ENCODE data around the gene CCNA2. TPM values are rescaled to one million over a fixed set of nuclear protein-coding genes. Genes with fewer than 3 reads are reported as not detected.

CCNA2 gene
- total RNA-seq, 1 experiment from 2014 or later: 89.2 TPM

DNA sequence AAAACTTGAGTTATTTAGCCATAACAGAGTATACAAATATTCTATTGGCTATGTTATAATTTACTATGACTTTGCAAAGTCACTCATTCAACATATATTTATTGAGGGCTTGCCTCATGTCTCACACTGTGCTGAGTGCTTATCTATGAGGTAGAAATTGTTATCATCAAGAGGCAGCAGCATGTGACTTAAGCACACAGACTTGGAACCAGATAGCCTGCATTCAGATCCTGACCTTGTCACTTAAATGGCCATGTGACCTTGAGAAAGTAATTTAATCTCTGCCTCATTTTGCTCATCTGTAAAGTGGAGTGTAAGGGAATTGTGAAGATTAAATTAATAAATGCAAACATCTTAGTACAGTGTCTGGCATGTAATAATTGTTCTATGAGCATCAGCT lies 32.7 kb downstream of the CCNA2 start:
- no peak overlapping the region for H3T11ph ChIP-seq (ENCODE audit: low read length)

More for the DNA sequence above, 32.7 kb downstream of the CCNA2 start:
- no peak overlapping the region for H2BK15ac ChIP-seq (ENCODE audit: low read depth, low read length)
- no peak overlapping the region for H2AFZ ChIP-seq (ENCODE audit: low read length)
- H3K14ac ChIP-seq (ENCODE audit: insufficient read depth, low read length): no peak overlapping the region
- H3K23me2 ChIP-seq (ENCODE audit: insufficient read length, low read depth, low read length, poor library complexity, severe bottlenecking): no peaks in the 10 kb centered on the region
- no peak overlapping the region for H3K4me2 ChIP-seq (ENCODE audit: insufficient read depth, insufficient read length, low read length)
- H2BK20ac ChIP-seq (ENCODE audit: low read depth, low read length, poor library complexity, severe bottlenecking): no peak overlapping the region
- DNase-seq: no peak
- no peak overlapping the region for H2BK120ac ChIP-seq (ENCODE audit: low read depth, low read length, poor library complexity, severe bottlenecking)
- no peak overlapping the region for H3K56ac ChIP-seq (ENCODE audit: insufficient read length, low read depth, low read length)
- H3K18ac ChIP-seq (ENCODE audit: insufficient read length, low read depth, low read length): no peak overlapping the region
- H3K79me1 ChIP-seq (ENCODE audit: insufficient read depth, low read depth, low read length, poor library complexity, severe bottlenecking): no peaks in the 10 kb centered on the region
- H4K20me1 ChIP-seq (ENCODE audit: control insufficient read depth, insufficient read depth, insufficient read length): no peaks in the 10 kb centered on the region
- H3K4me3 Mint-ChIP-seq: no peak overlapping the region
- no peaks in the 10 kb centered on the region for H3K9me3 ChIP-seq (ENCODE audit: control insufficient read depth, low read depth, low read length)
- no peaks in the 10 kb centered on the region for H3K79me2 ChIP-seq (ENCODE audit: insufficient read depth, low read length)
- no peak overlapping the region for H3K9ac ChIP-seq (ENCODE audit: extremely low read depth, insufficient read length, low read length)
- H3K4me1 ChIP-seq (ENCODE audit: insufficient read depth, low read length): peaks cover 7% of the 10 kb centered on the region
- peaks cover 32 to 36% of the 10 kb centered on the region in 2 experiments for H3K4me1 Mint-ChIP-seq
- no peak overlapping the region for H3K23ac ChIP-seq (ENCODE audit: insufficient read length, low read depth, low read length)
- H3K27ac Mint-ChIP-seq: no peak overlapping the region
- H3K36me3 Mint-ChIP-seq (ENCODE audit: insufficient read depth in 1 of 3, low read depth in 3 of 3): no peaks in the 10 kb centered on the region
- no peak overlapping the region for H4K5ac ChIP-seq (ENCODE audit: insufficient read length, low read depth, low read length)
- H3K27me3 ChIP-seq (ENCODE audit: insufficient read depth, low read length): no peaks in the 10 kb centered on the region
- no peaks in the 10 kb centered on the region for H3K9me3 Mint-ChIP-seq
- no peak overlapping the region for H3K4ac ChIP-seq (ENCODE audit: low read depth, low read length)
- H3K27ac ChIP-seq (ENCODE audit: insufficient read length, low read depth, low read length): no peak overlapping the region
- H2BK12ac ChIP-seq (ENCODE audit: insufficient read length, low read depth, low read length): no peak overlapping the region
- no peak overlapping the region for H4K91ac ChIP-seq (ENCODE audit: insufficient read length, low read depth, low read length)
- no peak overlapping the region for H2BK5ac ChIP-seq (ENCODE audit: insufficient read length, low read length)
- H2AK5ac ChIP-seq (ENCODE audit: insufficient read length, low read length): no peak overlapping the region
- H4K8ac ChIP-seq (replicated peaks; ENCODE audit: insufficient read length, low read depth, low read length): no peak overlapping the region
- no peaks in the 10 kb centered on the region; the same call in 1 of the 2 replicates for H3K27me3 Mint-ChIP-seq (ENCODE audit: low read depth)
- TF ChIP-seq, protein P1, sequence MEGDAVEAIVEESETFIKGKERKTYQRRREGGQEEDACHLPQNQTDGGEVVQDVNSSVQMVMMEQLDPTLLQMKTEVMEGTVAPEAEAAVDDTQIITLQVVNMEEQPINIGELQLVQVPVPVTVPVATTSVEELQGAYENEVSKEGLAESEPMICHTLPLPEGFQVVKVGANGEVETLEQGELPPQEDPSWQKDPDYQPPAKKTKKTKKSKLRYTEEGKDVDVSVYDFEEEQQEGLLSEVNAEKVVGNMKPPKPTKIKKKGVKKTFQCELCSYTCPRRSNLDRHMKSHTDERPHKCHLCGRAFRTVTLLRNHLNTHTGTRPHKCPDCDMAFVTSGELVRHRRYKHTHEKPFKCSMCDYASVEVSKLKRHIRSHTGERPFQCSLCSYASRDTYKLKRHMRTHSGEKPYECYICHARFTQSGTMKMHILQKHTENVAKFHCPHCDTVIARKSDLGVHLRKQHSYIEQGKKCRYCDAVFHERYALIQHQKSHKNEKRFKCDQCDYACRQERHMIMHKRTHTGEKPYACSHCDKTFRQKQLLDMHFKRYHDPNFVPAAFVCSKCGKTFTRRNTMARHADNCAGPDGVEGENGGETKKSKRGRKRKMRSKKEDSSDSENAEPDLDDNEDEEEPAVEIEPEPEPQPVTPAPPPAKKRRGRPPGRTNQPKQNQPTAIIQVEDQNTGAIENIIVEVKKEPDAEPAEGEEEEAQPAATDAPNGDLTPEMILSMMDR (conservative IDR thresholded peaks at IDR 0.05): no peak

All from H9 (cell line).